ENCODE data around the gene NDUFA12.

Gene NDUFA12

GRCh38 chr12:94940771-94941170 lies 62.7 kb downstream of the NDUFA12 start:
- DNase-seq: no peak

- no peak for DNase-seq
Observed at GRCh38 chr12:94938583-94938982, 64.9 kb downstream of the NDUFA12 start.

- DNase-seq: no peak
Observed at GRCh38 chr12:94930772-94931171, 72.7 kb downstream of the NDUFA12 start.

- DNase-seq: no peak
Observed at GRCh38 chr12:94930216-94930654, 73.3 kb downstream of the NDUFA12 start.

GRCh38 chr12:94929780-94930179 lies 73.7 kb downstream of the NDUFA12 start:
- no peak for DNase-seq

- no peak for DNase-seq
Observed at GRCh38 chr12:94925729-94926128, 77.8 kb downstream of the NDUFA12 start.

- no peak for DNase-seq
Observed at GRCh38 chr12:94925206-94925605, 78.3 kb downstream of the NDUFA12 start.

GRCh38 chr12:94922561-94922960 lies 80.9 kb downstream of the NDUFA12 start:
- DNase-seq: no peak
